ENCODE results near the gene RETN. TPM values are rescaled to one million over a fixed set of nuclear protein-coding genes. Genes with fewer than 3 reads are reported as not detected.

RETN gene
- total and polyA plus RNA-seq, 2 of the 8 experiments (the other 6 are each of a cell fraction or from before 2014, with no cell fraction given): not detected

- no peak for TF ChIP-seq E2F6 (IDR thresholded peaks at IDR 0.05)
- TF ChIP-seq SUZ12 (IDR thresholded peaks at IDR 0.05; ENCODE audit: low read length): no peak
Measured at GRCh38 chr19:7692417-7693088, 23.7 kb downstream of the RETN start (continued).

All from H1 (cell line).